Limb (tissue), 2 donors: ENCODE measurements around the gene MRRF.

Experiments used
- DNase-seq, 2 donors: peaks; one replicate each; pipeline ENCODE4 v3.0.0-alpha.2; 2016; ENCODE audit errors: extremely low spot score in 2 of 2

Gene MRRF, protein sequence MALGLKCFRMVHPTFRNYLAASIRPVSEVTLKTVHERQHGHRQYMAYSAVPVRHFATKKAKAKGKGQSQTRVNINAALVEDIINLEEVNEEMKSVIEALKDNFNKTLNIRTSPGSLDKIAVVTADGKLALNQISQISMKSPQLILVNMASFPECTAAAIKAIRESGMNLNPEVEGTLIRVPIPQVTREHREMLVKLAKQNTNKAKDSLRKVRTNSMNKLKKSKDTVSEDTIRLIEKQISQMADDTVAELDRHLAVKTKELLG

DNA sequence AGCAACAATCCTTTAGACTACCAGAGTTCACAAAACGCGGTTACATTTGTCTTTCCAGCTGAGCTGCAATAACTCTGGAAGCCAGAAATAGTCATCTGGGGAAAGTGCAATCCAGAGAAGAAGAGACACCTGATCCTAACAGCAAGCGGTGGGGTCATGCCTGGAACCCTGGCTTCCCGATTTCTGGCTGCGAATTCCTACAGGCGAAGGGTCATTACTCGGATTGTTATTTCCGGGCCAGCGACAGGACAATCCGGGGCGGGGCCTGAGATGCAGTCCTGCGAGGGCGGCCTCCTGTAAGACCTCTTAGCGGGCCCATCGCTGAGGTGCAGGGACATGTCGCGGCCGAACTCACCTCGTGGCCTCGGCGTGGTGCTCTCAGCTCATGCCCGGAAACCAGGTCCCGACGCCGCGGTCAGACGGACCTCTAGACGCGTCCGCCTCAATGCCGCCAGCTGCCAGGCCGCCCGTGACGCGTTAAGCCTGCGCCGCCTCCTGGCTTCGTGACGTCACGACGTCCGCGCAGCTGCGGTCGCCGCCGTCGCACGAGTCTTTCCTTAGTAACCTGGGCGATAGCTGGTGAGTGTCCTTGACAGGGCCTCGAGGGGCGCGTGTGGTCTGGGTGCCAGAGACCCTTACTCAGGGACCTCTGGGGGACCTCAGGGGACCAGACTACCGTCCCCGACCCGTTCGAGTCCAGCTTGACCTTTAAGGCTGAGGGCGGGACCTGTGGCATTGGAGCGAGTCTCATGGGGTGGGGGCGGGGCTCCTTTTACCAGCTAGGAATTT, at the start of gene MRRF, which contains the start of gene RBM18:
TSS of gene MRRF (plus strand) at position 523 of the 789 bp plus-strand sequence. CDS start 6,010 bp downstream, outside the sequence.
TSS of gene RBM18 (minus strand) at position 481 of the 789 bp plus-strand sequence. CDS start 3,348 bp downstream, outside the sequence.
- DNase-seq: peak; percentile 92 to 96

DNA sequence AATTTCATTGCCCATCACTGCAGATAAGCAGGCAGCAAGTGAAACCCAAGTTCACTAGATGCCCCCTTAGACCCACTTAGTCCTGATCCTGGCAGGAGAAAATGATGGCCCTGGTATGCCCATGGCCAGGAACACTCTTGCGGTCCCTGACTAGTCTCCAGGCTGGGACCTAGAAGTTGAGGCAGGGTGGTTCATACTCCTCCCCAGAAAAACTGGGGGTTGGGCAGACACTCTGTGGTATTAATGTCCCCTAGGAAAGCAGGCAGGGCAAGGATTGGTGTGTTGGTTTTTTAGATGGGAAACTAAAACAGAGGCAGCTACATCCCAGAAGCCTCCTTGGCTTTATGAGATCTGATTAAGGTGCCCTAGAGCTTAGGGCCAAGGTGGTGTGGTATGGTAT, 49.0 kb upstream of the MRRF start:
- DNase-seq: no peak

DNA sequence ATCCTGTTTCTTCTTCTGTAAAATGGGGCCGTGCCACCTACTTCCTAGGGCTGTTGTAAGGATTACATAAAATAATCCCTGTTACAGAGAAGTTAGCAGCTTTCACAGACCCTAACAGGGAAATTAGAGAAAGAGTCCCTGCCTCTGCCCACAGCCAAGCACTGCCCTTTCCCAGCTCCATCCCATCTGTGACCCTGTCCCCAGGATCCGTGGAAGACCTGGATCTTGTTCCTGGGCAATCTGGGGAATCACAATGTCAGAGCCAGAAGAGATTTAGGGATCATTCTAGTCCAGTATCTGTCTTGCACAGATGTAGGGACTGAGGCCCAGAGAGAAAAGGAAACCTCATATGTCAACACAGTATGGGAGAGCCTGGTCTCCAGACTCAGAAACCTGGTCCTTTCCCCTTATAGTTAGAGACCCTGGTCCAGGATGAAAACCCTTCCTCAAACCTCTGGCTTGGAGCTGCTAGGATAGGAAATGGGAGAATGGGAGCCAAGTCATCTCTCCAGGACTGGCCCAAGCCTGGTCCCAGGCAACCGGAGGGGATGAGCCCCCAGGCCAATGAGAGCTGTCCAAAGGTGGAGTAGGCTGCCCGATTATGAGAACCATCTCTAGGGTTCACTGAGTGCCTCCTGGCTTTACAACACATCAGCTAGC, 48.4 kb upstream of the MRRF start:
- DNase-seq: no peak

DNA sequence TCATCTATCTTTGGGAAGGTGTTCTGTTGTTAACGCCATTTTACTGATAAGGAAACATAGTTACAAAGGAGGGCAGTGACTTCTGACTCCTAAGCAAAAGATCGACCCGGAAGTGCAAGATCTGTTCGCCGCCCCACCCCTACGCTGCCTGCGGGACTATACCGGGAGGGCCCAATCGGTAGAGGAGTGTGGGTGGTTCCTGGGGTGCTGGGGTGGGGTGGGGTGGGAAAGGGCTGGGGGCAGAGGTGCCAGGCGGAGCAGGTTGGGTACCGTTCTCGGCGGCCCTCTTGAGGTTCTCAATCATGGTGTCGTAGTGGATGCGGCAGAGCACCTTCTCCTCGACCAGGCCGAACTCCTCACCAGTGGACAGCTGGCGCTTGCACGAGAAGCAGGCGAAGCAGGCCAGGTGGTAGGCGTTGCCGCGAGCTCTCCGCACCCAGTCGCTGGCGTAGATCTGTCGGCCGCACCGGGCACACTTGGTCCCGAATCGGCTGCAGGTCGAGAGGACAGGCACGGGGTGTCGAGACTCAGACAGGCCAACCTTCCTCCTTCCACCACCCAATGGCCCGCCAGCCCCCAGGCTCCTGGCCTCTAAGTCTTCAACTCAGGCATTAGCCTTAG, 47.8 kb upstream of the MRRF start:
- no peak for DNase-seq

DNA sequence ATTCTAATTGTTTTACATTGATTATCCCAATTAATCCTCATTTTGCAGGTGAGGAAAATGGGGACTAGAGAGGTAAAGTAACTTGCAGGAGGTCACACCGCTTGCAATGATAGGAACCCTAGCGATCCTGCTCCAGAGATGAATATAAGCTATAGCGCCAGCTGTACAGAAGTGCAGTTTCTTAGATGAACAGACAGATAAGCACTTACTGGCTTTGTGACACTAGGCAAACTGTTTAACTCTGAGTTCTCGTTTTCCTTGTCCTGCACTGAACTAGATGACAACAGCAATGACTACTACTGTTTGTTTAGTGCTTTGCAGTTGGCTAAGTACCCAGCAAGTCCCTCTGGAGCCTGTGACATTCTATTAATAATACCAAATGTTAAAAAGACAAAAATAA, 47.0 kb upstream of the MRRF start:
- no peak for DNase-seq

DNA sequence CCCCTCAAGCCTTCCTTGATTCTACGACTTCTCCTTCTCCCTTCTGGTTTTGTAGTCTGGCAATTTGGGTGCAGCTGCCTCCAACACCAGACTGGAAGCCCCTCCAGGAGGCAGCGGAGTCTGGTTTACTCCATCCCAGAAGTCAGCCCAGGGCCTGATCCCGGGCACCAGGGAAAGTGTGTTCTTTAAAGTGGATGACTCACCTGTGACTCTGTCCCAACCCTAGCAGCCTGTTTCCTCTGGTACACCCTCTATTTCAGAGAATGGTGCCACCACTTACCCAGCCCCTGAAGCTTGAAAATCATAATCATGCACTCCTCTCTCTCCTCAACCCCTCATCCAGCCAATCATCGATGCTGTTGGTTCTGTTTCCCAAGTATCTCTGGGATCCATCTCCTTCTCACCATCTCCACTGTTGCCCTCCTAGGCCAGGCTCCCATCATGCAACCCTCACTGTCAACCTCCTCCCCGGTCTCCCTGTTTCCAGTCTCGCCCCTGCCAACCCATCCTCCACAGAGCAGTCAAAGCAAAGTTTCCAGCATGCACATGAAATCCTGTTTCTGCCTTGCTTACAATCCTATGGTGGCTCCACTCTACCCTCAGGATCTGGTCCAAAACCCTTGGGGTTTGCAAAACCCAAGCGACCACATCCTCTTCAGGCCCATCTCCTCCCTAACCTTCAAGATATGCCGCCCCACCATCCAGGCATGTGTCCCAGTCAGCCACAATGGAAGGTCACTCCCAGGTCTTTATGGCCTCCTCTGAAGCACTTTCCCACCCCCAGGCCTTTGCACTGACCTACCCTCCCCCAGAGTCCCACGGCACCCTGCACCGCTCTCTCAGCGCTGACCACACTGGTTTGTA, 46.4 kb upstream of the MRRF start:
- no peak for DNase-seq

DNA sequence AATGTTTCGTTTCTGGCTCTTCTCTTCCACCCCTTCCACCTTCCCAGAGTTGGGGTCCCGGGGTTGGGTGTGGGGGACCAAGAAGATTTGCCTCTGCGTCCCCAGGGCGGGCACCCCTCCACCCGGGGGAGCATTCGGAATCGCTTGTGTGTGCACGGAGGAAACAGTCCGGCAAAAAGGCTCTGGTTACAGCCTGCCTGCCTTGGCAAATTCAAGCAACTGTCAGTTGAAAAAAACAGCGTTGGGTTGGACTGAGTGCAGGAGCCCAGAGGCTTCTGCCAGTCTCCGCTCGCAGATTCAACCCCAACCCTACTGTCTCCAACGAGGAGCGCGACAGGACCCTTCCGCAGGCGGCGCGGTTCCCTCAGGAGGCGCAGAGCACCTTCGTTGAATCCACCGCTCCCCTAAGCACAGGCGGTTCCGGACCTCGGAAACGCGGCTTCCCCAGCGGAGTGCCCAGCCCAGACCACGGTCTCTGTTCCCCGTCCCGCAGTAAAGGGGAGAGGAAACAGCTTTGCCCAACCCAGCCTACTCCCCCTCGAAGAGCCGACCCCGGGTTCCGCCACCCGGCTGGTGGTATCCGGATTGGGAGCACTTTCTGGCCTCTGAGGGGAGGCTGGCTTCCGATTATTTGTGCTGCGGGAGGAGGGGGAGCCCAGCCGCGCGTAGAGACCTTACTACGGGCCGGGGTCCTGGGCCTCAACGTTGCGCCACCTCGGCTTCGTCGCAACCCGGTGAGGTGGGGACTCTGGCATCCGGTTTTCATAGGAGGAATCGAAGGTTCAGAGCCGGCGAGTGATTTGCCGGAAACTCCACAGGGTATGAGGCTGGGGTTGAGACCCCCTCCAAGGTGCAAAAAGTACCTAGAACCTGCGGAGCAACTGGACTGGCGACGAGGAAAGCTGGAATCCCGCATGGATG, 45.5 kb upstream of the MRRF start:
- DNase-seq: no peak

DNA sequence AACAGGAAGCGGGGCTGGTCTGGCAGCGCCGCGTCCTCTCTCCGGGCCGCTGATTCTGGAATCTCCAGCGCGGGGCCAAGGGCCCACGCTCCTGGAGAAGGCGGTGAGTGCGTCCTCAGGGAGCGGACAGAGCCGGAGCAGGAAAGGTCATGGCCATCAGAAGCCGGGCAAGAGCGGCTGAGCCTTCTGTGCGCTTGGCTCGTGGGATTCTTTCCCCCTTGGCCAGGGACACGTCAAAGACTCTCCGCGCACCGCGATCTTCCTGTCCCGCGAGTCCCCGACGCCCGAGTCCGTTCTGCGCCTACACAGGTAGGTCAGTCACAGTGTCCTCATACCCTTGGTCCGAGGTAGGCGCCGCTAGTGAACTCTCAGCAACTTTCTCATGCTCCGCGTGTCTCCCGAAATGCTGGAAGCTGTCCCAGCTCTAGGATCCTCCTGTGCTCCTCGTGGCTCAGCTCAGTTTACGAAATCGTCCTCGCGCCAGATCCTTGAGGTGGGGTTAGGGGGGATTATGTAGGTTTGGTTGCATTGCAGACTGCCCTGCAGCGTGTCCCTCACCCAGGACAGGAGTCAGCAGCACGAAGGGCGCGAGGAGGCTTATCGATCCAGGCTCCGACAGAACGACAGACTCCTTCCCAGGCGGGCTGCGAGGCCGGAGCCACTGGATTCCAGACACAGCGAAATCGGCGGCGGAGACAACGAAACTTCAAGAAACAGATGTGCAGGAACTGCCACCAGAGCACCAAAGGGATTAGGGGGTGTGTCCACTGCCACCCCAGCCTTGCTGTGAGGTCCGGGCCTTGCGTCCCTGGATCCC, 44.6 kb upstream of the MRRF start:
- DNase-seq: peak in 1 of 2 donors; percentile 69

DNA sequence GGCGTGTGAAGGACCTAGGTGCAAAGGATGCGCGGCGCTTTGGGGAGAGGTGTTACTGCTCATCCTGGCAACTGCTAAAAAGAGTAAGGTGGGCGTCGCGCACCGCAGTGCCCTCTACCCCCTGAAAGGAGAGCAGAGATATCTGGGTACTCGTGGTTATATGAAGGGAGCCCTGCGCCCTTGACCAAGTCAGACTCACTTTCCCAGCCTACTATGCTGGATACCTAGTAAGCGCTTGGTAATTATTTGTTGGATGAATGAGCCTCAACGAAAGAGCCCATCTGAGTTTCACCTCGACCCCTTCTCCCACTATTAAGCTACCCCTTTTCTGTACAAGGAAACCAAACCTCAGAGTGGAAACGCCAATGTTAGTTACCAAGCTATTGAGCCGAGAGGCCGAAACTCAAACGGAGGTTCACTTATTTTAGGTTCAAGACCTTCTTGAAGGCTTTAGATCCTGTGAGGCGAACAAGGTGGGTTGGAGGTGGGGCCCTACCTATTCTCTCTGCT, 44.0 kb upstream of the MRRF start:
- DNase-seq: no peak

DNA sequence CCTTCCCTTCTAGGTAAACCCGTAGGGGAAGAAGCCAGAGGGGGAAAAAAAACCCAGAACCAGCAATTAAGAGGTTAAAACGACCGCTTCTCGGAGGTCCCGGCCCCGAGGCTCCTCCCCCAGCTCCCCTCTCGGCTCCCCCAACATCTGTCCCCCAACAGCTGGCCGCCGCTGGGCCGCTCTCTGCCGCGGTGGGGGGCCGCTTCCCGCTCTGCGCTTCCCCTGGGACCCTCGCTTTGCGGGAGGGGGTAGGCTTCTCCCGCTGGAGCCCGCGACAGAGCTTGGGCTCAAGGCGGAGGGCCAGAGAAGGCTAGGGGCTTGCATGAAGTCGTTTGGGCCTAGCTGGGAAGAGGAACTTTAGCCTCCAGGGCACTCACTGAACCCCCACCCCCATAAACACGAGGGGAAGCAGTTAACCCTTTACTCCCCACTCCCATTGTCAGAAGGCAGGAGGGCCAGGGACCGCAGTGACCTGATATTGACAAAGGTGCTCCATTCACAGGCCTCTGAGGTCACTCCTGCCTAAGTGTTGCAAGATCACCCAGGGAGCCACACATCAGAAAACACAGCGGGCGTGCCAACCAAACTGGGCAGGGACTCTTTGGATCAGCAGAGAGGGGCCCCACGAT, 43.4 kb upstream of the MRRF start:
- DNase-seq: peak in 1 of 2 donors; percentile 72

DNA sequence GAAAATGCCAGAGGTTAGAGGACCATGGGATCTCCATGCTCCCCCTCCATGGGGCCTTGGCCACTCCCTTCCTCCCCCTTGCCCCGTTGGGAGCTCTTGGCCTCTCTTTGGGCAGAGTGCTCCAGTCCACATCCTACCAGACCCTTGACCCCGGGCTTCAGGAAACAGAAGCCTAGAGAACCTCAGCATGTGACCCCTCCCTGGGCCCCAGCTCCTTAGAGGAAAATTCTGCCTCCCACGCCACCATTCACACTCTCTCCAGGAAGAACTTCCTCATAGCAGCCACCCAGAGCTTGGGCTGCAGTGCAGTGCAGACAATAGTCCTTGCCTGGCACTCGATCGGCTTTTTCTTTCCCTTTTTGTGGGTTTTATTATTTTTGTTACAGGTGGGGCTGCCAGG, 41.9 kb upstream of the MRRF start:
- no peak for DNase-seq

DNA sequence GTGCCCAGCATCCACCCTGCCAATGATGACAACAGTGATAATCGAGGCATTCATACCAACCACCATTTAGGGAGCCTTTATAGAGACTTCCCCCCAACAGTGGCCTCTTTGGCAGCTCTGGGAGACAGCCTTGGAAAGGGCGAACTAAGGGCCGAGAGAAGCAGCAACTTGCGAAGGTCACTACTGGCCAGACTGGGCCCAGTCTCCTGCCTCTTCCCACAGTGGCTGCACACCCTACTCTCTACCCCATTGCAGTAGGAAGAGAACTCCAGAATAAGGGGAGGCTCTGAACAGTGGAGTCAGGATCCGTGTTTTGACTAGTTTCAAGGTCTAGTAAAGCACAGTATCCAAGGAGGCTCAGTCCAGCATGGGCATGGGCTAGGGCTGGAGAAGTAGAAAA, 41.2 kb upstream of the MRRF start:
- no peak for DNase-seq

DNA sequence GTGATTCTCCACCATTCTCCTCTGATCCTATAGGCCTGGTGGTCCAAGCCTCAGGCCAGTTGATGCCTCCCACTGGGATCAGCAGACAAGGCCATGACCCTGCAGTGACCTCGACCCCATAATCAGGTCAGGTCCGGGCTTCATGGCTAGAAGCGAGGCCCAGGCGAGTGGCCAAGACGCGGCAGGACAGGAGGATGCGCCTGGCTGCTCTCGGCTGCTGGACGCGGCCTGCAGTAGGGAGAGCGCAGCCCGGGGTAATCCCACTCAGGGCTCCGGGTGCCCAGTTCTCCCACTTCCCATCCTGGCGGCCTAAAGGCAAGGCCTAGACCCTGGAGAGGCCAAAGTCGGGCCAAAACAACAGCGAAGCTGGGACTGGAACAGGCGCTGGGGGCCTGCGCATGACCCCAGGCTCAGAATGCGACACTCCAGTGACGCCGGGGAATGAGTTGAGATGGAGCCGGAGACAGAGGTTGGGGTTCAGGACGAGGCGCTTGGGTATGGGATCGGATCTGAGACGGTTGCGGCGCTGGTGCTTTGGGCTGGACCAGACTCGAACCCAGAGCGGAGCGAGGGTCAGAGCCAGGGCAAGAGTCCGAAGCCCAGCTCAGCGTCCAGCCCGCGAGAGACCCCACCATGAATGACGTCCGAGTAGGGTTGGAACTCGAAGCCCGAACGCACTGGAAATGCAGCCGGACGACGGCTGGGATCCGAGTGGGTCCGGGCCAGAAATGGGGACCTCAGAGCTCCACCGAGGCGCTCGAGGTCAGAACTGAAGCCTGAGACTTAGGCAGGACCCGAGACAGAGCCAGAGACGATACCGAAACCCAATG, 39.2 kb upstream of the MRRF start:
- DNase-seq: no peak

DNA sequence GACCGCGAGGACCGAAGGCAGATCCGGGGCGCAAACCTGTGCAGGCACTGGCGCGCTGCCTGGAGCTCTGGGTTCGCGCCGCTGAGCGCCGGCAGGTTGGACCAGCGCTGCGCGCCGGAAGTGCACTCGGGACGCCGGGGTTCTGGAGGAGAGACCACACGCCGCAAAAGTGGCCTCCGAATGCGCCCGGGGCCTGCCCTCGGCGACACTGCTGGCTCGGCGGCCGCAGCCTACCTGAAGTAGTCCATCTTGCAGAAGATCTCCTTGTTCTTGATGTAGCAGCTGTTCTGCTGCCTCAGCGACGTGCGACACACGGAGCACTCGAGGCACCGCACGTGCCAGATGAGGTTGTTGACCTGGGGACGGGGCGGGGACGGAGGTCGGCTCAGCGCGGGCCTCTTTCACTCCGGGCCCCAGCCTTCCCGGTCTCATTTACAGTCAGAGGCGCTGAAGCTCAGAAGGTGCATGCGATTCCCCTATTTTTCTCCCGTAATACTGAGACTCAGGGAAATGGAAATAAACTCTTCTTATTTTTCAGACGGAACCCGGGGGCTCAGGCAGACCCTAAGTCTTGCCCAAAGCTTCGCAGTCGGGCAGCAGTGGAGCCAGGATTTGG, 38.4 kb upstream of the MRRF start:
- peak in 1 of 2 donors; percentile 34 for DNase-seq

DNA sequence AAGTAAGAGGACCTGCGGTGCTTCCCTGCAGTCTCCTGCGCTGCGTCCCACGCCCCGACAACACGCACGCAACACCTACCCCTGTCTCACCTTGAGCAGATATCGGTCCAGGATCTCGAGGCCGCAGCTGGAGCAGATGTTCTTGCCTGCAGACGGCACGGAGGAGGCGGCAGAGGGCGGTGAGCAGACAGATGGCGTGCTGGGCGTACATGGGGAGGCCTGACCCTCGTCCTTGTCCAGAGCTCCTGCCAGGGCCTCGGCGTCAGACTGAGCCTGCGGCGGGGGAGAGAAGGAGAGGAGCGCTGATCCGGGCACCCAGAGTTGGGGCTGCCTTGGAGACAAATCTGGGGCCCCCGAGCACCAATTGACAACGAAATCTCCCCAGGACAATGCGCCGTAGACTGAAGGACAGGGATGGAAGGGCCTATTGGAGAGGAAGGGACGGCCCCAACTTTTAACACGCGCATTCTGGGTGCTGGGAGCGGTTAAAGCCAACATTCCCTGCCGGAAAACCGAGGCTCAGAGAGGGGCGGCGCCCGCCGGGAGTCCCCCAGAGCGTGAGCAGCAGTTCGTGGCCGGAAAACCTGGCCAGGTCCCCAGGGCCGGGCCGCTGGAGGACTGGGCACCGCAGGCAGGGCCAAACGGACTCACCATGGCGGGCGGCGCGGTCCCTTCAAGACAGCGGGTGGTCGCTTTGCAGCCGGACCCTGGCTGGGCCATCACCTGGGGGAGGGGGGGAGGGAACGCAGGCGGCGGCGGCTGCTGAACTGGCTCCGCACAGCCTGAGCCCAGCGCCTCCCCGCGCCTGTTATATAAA, 37.7 kb upstream of the MRRF start:
- DNase-seq: peak in 1 of 2 donors; percentile 47

DNA sequence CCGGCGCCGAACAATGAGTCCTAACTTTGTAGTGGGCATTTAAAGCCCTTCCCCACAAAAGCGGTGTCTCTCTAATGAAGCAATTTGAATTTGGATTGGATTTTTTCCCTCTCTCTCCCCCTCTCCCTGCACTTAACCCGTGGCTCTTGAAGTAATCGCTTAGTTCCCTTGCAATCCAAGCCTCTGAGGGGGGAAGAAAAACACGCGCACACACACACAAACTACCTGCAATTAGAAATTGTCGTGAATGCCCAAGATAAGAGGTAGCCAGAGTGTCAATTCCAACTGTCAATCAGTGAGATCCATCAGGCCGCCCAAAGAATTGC, 37.1 kb upstream of the MRRF start:
- peak in 1 of 2 donors; percentile 36 for DNase-seq
